HCT116 (cell line): ENCODE data around the gene ITPK1.
A peak's percentile ranks its signal among the peaks of the same experiment; 100 is the strongest.

ENCODE experiments used
- CEBPB ChIP-seq: IDR thresholded peaks from 2 replicates; pipeline ENCODE4 v1.6.1; 2012; ENCODE audit warnings: low read depth
- CTCF ChIP-seq, 3 experiments: fragments of 200-600 bp in 1 of 3; sonication (generic) in 1 of 3; IDR thresholded peaks in 2 of 3; conservative IDR thresholded peaks in 1 of 3; 2 replicates each; pipeline ENCODE4 v1.5.1; 2012 to 2017; ENCODE audit warnings: low read depth in 2 of 3, low read length in 2 of 3, antibody characterized with exemption in 1 of 3, borderline replicate concordance in 1 of 3, control low read depth in 1 of 3, mild to moderate bottlenecking in 1 of 3, mixed read lengths in 1 of 3, mixed run types in 1 of 3, moderate library complexity in 1 of 3; ENCODE audit not compliant: insufficient read depth in 1 of 3
- EZH2 ChIP-seq: fragments of 200-600 bp; sonication (generic); IDR thresholded peaks from 2 replicates; pipeline ENCODE4 v1.6.1; 2017; ENCODE audit warnings: antibody characterized with exemption, mixed run types
- FOSL1 ChIP-seq: IDR thresholded peaks from 2 replicates; pipeline ENCODE4 v1.6.1; 2012; ENCODE audit warnings: low read depth
- JUND ChIP-seq: IDR thresholded peaks from 2 replicates; pipeline ENCODE4 v1.6.1; 2012
- MAX ChIP-seq: IDR thresholded peaks from 2 replicates; pipeline ENCODE4 v1.6.1; 2012
- POLR2A ChIP-seq: IDR thresholded peaks from 2 replicates; pipeline ENCODE4 v1.7.0; 2011; ENCODE audit warnings: borderline replicate concordance; ENCODE audit not compliant: insufficient read depth, insufficient read length; ENCODE audit errors: extremely low read depth
- POLR2AphosphoS5 ChIP-seq: IDR thresholded peaks from 2 replicates; pipeline ENCODE4 v1.6.1; 2011; ENCODE audit warnings: mild to moderate bottlenecking, low read depth, low read length, moderate library complexity
- RAD21 ChIP-seq: IDR thresholded peaks from 2 replicates; pipeline ENCODE4 v1.6.1; 2012; ENCODE audit warnings: low read depth, mild to moderate bottlenecking
- REST ChIP-seq: IDR thresholded peaks from 2 replicates; pipeline ENCODE4 v1.6.1; 2012; ENCODE audit warnings: low read depth
- SIN3A ChIP-seq: IDR thresholded peaks from 2 replicates; pipeline ENCODE4 v1.6.1; 2012; ENCODE audit warnings: low read depth
- YY1 ChIP-seq: IDR thresholded peaks from 2 replicates; pipeline ENCODE4 v1.6.1; 2011; ENCODE audit warnings: low read length, low read depth, moderate library complexity, mild to moderate bottlenecking; ENCODE audit not compliant: insufficient replicate concordance; ENCODE audit errors: extremely low read depth

- TF ChIP-seq EZH2 (no peak), CTCF (IDR thresholded peaks at IDR 0.05 in 2 of 3, conservative IDR thresholded peaks at IDR 0.05 in 1 of 3; ENCODE audit: borderline replicate concordance in 1 of 3, insufficient read depth in 1 of 3, low read depth in 2 of 3, low read length in 2 of 3) (no peak), POLR2A (no peak), RAD21 (no peak), YY1 (no peak), SIN3A (no peak), REST (peak; percentile 96), CEBPB (no peak), POLR2AphosphoS5 (no peak), MAX (no peak), JUND (no peak), FOSL1 (no peak)
These were observed 201.6 kb downstream of the ITPK1 start for GRCh38 chr14:92914087-92914656.
